Activated naive CD4-positive, alpha-beta T cell treated with anti-CD3 and anti-CD28 coated beads, Interleukin-2, amount 50 U/mL, for 24 hours (primary cell): ENCODE data around the gene HOXA6.

Experiments used
- H3K27ac Mint-ChIP-seq: one replicate; pipeline ENCODE4 v1.8.0; 2021; ENCODE audit warnings: mild to moderate bottlenecking, mixed read lengths
- H3K27me3 Mint-ChIP-seq: one replicate; pipeline ENCODE4 v1.8.0; 2021; ENCODE audit warnings: mixed read lengths
- H3K36me3 Mint-ChIP-seq: one replicate; pipeline ENCODE4 v1.8.0; 2021; ENCODE audit warnings: mixed read lengths
- H3K4me1 Mint-ChIP-seq: one replicate; pipeline ENCODE4 v1.8.0; 2021; ENCODE audit warnings: mixed read lengths
- H3K4me3 Mint-ChIP-seq: one replicate; pipeline ENCODE4 v1.8.0; 2021; ENCODE audit warnings: mild to moderate bottlenecking, mixed read lengths
- H3K9me3 Mint-ChIP-seq: one replicate; pipeline ENCODE4 v1.8.0; 2021; ENCODE audit warnings: mixed read lengths

HOXA6 gene

GRCh38 chr7:27169658-27170425, 22.3 kb upstream of the HOXA6 start:
- Mint-ChIP-seq H3K4me3 (peak overlapping the region; percentile 55), H3K9me3 (no peaks in the 10 kb centered on the region), H3K4me1 (peaks cover 37% of the 10 kb centered on the region), H3K36me3 (peaks cover 3% of the 10 kb centered on the region), H3K27ac (no peak overlapping the region), H3K27me3 (peaks cover 51% of the 10 kb centered on the region)

- Mint-ChIP-seq H3K27ac (peak overlapping the region; percentile 8), H3K4me1 (peaks cover 36% of the 10 kb centered on the region), H3K9me3 (no peaks in the 10 kb centered on the region), H3K4me3 (peak overlapping the region; percentile 55), H3K36me3 (peaks cover 3% of the 10 kb centered on the region), H3K27me3 (peaks cover 59% of the 10 kb centered on the region)
These were observed 20.8 kb upstream of the HOXA6 start for GRCh38 chr7:27168265-27168947.

- H3K4me3 Mint-ChIP-seq: no peak overlapping the region
- peaks cover 3% of the 10 kb centered on the region for H3K36me3 Mint-ChIP-seq
- H3K27ac Mint-ChIP-seq: peak overlapping the region; percentile 1
- no peaks in the 10 kb centered on the region for H3K9me3 Mint-ChIP-seq
- H3K27me3 Mint-ChIP-seq: peaks cover 61% of the 10 kb centered on the region
- H3K4me1 Mint-ChIP-seq: peaks cover 36% of the 10 kb centered on the region
These were observed 20.3 kb upstream of the HOXA6 start for GRCh38 chr7:27167916-27168264.

GRCh38 chr7:27166531-27167505, 19.2 kb upstream of the HOXA6 start:
- Mint-ChIP-seq H3K36me3 (peaks cover 3% of the 10 kb centered on the region), H3K27me3 (peaks cover 59% of the 10 kb centered on the region), H3K27ac (peak overlapping the region; percentile 83), H3K9me3 (no peaks in the 10 kb centered on the region), H3K4me3 (peak overlapping the region; percentile 30), H3K4me1 (peaks cover 29% of the 10 kb centered on the region)

- Mint-ChIP-seq H3K27ac (peak overlapping the region; percentile 81), H3K27me3 (peaks cover 56% of the 10 kb centered on the region), H3K36me3 (peaks cover 2% of the 10 kb centered on the region), H3K4me3 (peak overlapping the region; percentile 57), H3K9me3 (no peaks in the 10 kb centered on the region), H3K4me1 (peaks cover 24% of the 10 kb centered on the region)
These were observed 18.5 kb upstream of the HOXA6 start for GRCh38 chr7:27165996-27166530.

- H3K27ac Mint-ChIP-seq: peak within 1 kb of the TSS; percentile 81
- H3K9me3 Mint-ChIP-seq: no peaks in the 10 kb centered on the region
- H3K4me1 Mint-ChIP-seq: peaks cover 22% of the 10 kb centered on the region
- peaks cover 53% of the 10 kb centered on the region for H3K27me3 Mint-ChIP-seq
- peak within 1 kb of the TSS; percentile 57 for H3K4me3 Mint-ChIP-seq
- H3K36me3 Mint-ChIP-seq: peaks cover 2% of the 10 kb centered on the region
These were observed 17.8 kb upstream of the HOXA6 start, which contains the start of gene HOXA9 for GRCh38 chr7:27165089-27165995. TSS of gene HOXA9 (minus strand) at chr7:27165537. CDS start at chr7:27165457, 80 bp downstream.

GRCh38 chr7:27164367-27165088, 17.0 kb upstream of the HOXA6 start:
- Mint-ChIP-seq H3K4me3 (no peak overlapping the region), H3K9me3 (no peaks in the 10 kb centered on the region), H3K4me1 (peaks cover 27% of the 10 kb centered on the region), H3K36me3 (peaks cover 2% of the 10 kb centered on the region), H3K27ac (peak overlapping the region; percentile 62), H3K27me3 (peaks cover 55% of the 10 kb centered on the region)

GRCh38 chr7:27164045-27164366, 16.4 kb upstream of the HOXA6 start:
- Mint-ChIP-seq H3K4me3 (no peak overlapping the region), H3K27ac (peak overlapping the region; percentile 55), H3K4me1 (peaks cover 27% of the 10 kb centered on the region), H3K9me3 (no peaks in the 10 kb centered on the region), H3K36me3 (peaks cover 2% of the 10 kb centered on the region), H3K27me3 (peaks cover 59% of the 10 kb centered on the region)

GRCh38 chr7:27163288-27164044, 15.9 kb upstream of the HOXA6 start:
- H3K4me3 Mint-ChIP-seq: no peak overlapping the region
- peaks cover 25% of the 10 kb centered on the region for H3K4me1 Mint-ChIP-seq
- peaks cover 58% of the 10 kb centered on the region for H3K27me3 Mint-ChIP-seq
- H3K9me3 Mint-ChIP-seq: no peaks in the 10 kb centered on the region
- H3K36me3 Mint-ChIP-seq: no peaks in the 10 kb centered on the region
- H3K27ac Mint-ChIP-seq: peak overlapping the region; percentile 48

GRCh38 chr7:27162561-27163287, 15.2 kb upstream of the HOXA6 start:
- Mint-ChIP-seq H3K9me3 (no peaks in the 10 kb centered on the region), H3K36me3 (no peaks in the 10 kb centered on the region), H3K4me3 (no peak overlapping the region), H3K27me3 (peaks cover 58% of the 10 kb centered on the region), H3K4me1 (peaks cover 31% of the 10 kb centered on the region), H3K27ac (no peak overlapping the region)

GRCh38 chr7:27161721-27162560, 14.4 kb upstream of the HOXA6 start:
- Mint-ChIP-seq H3K4me1 (peaks cover 26% of the 10 kb centered on the region), H3K27ac (no peak overlapping the region), H3K36me3 (no peaks in the 10 kb centered on the region), H3K4me3 (no peak overlapping the region), H3K9me3 (no peaks in the 10 kb centered on the region), H3K27me3 (peaks cover 58% of the 10 kb centered on the region)

- H3K9me3 Mint-ChIP-seq: no peaks in the 10 kb centered on the region
- H3K4me3 Mint-ChIP-seq: peak overlapping the region; percentile 78
- H3K4me1 Mint-ChIP-seq: peaks cover 28% of the 10 kb centered on the region
- H3K27me3 Mint-ChIP-seq: peaks cover 62% of the 10 kb centered on the region
- no peaks in the 10 kb centered on the region for H3K36me3 Mint-ChIP-seq
- no peak overlapping the region for H3K27ac Mint-ChIP-seq
These were observed 13.7 kb upstream of the HOXA6 start for GRCh38 chr7:27161214-27161720.
